Mucosa of descending colon (tissue), 3 donors: ENCODE data around the gene MCF2L. TPM values are rescaled to one million over a fixed set of nuclear protein-coding genes. Genes with fewer than 3 reads are reported as not detected.
"Not testable (repeated sequence)": the region's sequence is repeated elsewhere in the genome, so short reads cannot be mapped to it uniquely, and the experiment has no call there.

Experiments
- ATAC-seq: fragments of 200-7000 bp; cut with Tn5 transposase; one replicate; pipeline ENCODE4 v1.9.1; 2020; ENCODE audit warnings: mild to moderate bottlenecking, moderate library complexity
- DNase-seq, 3 donors: peaks; one replicate each; pipeline ENCODE4 v3.0.0-alpha.2; 2020
- H3K36me3 ChIP-seq: fragments of 200-600 bp; one replicate; pipeline ENCODE4 v1.8.0; 2021; ENCODE audit warnings: low read depth, mild to moderate bottlenecking
- H3K4me1 ChIP-seq: fragments of 200-600 bp; one replicate; pipeline ENCODE4 v1.8.0; 2021; ENCODE audit warnings: low read depth, mild to moderate bottlenecking
- H3K4me3 ChIP-seq: fragments of 200-600 bp; one replicate; pipeline ENCODE4 v1.8.0; 2021; ENCODE audit warnings: mild to moderate bottlenecking
- H3K9me3 ChIP-seq: fragments of 200-600 bp; one replicate; pipeline ENCODE4 v1.8.0; 2021; ENCODE audit warnings: mild to moderate bottlenecking
- CTCF ChIP-seq: fragments of 200-600 bp; IDR thresholded peaks from one replicate; pipeline ENCODE4 v1.8.0; 2022; ENCODE audit warnings: antibody characterized with exemption, mild to moderate bottlenecking
- intact Hi-C, 2 donors: fragments of 100-400 bp; cut with DNase I in 1 of 2; cut with micrococcal nuclease in 1 of 2; formaldehyde crosslinking; loops; one replicate each; pipeline versions ENCODE4 v1.11.0 to v1.11.1; 2022; cut with DNase I, micrococcal nuclease
- total RNA-seq, 3 donors: library from RNA; stranded (reverse); fragmentation: NEBNext Ultra II Directional in 2 of 3; extraction: Animal tissue kit (Norgen Biotek cat#: 25700) in 2 of 3; gene quantifications; one replicate each; pipeline versions ENCODE4 v1.2.1 to v1.2.4, GENCODE V29; 2021 to 2023
- donor health status: DM: no; HTN: no; CAD: no; lungs with moderate emphysema.
- donor health status: DM: no; HTN: no; CAD: no.
- donor health status: DM: no; HTN: yes; CAD: no.

The MCF2L gene
- total RNA-seq, 3 donors from 2014 or later, result 53.9 to 109 (median 95.4) TPM

- TF ChIP-seq CTCF, result no peak
- Histone ChIP-seq H3K36me3 (no peaks in the 10 kb centered on the region), H3K4me3 (no peak overlapping the region), H3K9me3 (no peaks in the 10 kb centered on the region), H3K4me1 (peaks cover 18% of the 10 kb centered on the region)
- DNase-seq, result no peak
- no peak for ATAC-seq
- intact Hi-C loops, result no loop called here
These were observed 36.0 kb upstream of the MCF2L start for GRCh38 chr13:112932971-112933370.

DNA sequence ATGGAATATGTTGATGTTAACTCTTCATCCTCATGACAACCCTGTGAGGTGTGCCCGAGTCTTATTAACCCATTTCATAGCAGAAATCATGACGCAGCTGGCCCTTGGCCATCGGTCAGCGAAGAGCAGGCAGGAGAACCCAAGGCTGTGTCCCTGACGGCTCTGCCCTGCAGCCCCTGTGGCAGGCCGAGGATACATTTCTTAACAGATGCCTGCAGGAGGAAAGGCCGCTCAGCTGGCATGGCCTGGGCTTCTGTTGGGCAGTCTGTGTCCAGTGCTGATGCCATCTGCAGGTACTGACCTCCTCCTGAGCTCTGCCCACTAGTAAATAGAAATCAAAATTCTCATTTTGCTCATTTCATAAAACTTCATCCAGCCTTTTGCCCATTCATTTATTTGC, 35.4 kb upstream of the MCF2L start:
- no peak for DNase-seq
- intact Hi-C loops, result no loop called here
- Histone ChIP-seq H3K36me3 (no peaks in the 10 kb centered on the region), H3K4me1 (peaks cover 15% of the 10 kb centered on the region), H3K4me3 (no peak overlapping the region), H3K9me3 (no peaks in the 10 kb centered on the region)
- no peak for ATAC-seq
- TF ChIP-seq CTCF, result no peak

- intact Hi-C loops, result no loop called here
- no peak for TF ChIP-seq CTCF
- no peak for DNase-seq
- Histone ChIP-seq H3K4me1 (peaks cover 11% of the 10 kb centered on the region), H3K36me3 (no peaks in the 10 kb centered on the region), H3K9me3 (no peaks in the 10 kb centered on the region), H3K4me3 (no peak overlapping the region)
- no peak for ATAC-seq
These were observed 34.9 kb upstream of the MCF2L start for GRCh38 chr13:112934078-112934477.

DNA sequence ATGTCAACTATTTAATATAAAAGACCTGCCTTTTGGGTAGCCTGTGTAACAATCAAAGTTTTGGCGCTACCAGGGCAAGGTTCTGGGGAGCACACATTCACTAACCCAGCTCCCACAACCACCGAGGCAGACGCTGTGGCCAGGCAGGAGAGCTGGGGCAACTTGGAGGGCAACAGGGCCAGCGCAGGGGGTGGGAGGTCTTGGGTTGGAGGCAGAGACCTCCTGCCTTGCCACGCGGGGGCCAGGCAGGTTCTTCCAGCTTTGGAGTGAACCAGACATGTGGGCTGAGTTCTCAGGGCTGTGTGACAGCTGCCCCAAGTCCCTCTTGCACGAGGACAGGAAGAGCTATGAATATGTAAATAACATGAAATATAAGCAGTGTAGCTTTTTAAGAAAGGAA, 30.3 kb upstream of the MCF2L start:
- intact Hi-C loops, result no loop called here
- no peak overlapping the region for H3K4me3 ChIP-seq
- ATAC-seq (no peak), DNase-seq (no peak)
- no peak for TF ChIP-seq CTCF
- peaks cover 6% of the 10 kb centered on the region for H3K4me1 ChIP-seq
- no peaks in the 10 kb centered on the region for H3K36me3 ChIP-seq
- H3K9me3 ChIP-seq, result no peaks in the 10 kb centered on the region

- ATAC-seq (no peak), DNase-seq (no peak)
- Histone ChIP-seq H3K9me3 (no peaks in the 10 kb centered on the region), H3K4me1 (peaks cover 10% of the 10 kb centered on the region), H3K4me3 (no peak overlapping the region), H3K36me3 (no peaks in the 10 kb centered on the region)
- intact Hi-C loops, result loop anchor here (10.0 kb wide), 2 partner anchors 95 to 455 kb away; no protein-coding TSS in a partner anchor
- no peak for TF ChIP-seq CTCF
These were observed 28.8 kb upstream of the MCF2L start for GRCh38 chr13:112940236-112940635.

DNA sequence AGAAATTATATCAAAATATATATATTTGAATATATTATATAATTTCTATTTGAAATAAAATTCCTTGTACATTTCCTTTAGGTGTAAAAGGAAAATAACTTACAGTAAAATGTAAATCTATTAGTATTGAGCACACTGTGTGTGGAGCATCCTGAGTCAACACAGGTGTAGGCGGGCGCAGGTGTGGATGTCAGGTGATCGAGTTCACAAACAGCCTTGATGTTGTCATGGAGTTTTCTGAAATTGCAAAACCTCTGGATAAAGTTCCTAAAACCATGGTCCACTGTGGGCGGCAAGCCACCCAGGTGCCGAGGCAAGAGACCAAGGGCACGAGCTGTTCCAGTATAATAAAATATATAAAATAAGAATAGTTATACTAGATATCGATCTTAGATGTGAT, 27.7 kb upstream of the MCF2L start:
- ATAC-seq (no peak), DNase-seq (no peak)
- no peak overlapping the region for H3K4me3 ChIP-seq
- intact Hi-C loops, result loop anchor here (10.0 kb wide), 2 partner anchors 93 to 453 kb away; no protein-coding TSS in a partner anchor
- no peak for TF ChIP-seq CTCF
- H3K36me3 ChIP-seq, result no peaks in the 10 kb centered on the region
- peaks cover 10% of the 10 kb centered on the region for H3K4me1 ChIP-seq
- no peaks in the 10 kb centered on the region for H3K9me3 ChIP-seq

- DNase-seq, H3K36me3 ChIP-seq, H3K4me3 ChIP-seq, ATAC-seq, H3K9me3 ChIP-seq: not testable (repeated sequence)
- peaks cover 10% of the 10 kb centered on the region for H3K4me1 ChIP-seq
- intact Hi-C loops, result loop anchor here (10.0 kb wide), 2 partner anchors 93 to 453 kb away; no protein-coding TSS in a partner anchor
These were observed 27.2 kb upstream of the MCF2L start for GRCh38 chr13:112941765-112942164.
